EH (cell line): ENCODE data around the gene PDE8B.
A peak's percentile ranks its signal among the peaks of the same experiment; 100 is the strongest.
"Not testable (repeated sequence)": the region's sequence is repeated elsewhere in the genome, so short reads cannot be mapped to it uniquely, and the experiment has no call there.

Experiments
- DNase-seq: peaks from one replicate; pipeline ENCODE4 v3.0.0-alpha.2; 2015; ENCODE audit warnings: low read depth

PDE8B gene

GRCh38 chr5:77449277-77449676 is 238.8 kb downstream of the PDE8B start:
- no peak for DNase-seq

GRCh38 chr5:77449981-77450380 is 239.5 kb downstream of the PDE8B start:
- DNase-seq, result peak; percentile 61

- DNase-seq, result peak; percentile 22
These were observed 241.9 kb downstream of the PDE8B start for GRCh38 chr5:77452351-77452750.

- no peak for DNase-seq
These were observed 243.6 kb downstream of the PDE8B start for GRCh38 chr5:77454123-77454522.

DNA sequence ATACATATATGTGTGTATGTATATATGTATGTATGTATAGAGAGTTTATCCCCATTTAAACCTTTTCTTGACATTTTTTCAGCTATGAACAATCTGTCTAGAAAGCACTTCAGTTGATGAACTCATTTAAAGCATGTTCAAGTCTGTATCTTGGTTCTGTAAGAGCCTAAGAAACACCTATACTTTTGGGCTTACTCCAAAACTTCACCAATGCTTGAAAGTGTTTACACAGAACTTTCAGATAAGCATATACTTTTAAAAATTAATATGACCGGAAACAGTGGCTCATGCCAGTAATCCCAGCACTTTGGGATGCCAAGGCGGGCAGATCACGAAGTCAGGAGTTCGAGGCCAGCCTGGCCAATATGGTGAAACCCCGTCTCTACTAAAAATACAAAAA is 250.8 kb downstream of the PDE8B start:
- no peak for DNase-seq

GRCh38 chr5:77463905-77464304 is 253.4 kb downstream of the PDE8B start:
- peak; percentile 6 for DNase-seq

DNA sequence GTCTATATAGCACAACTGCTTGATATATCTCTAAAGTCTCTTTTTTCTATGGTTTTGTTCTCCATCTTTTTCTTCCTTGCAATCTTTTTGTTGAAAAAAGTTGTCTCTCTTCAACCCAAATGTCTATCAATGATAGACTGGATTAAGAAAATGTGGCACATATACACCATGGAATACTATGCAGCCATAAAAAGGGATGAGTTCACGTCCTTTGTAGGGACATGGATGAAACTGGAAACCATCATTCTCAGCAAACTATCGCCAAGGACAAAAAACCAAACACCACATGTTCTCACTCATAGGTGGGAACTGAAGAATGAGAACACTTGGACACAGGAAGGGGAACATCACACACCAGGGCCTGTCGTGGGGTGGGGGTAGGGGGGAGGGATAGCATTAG is 258.4 kb downstream of the PDE8B start:
- not testable (repeated sequence) for DNase-seq

DNA sequence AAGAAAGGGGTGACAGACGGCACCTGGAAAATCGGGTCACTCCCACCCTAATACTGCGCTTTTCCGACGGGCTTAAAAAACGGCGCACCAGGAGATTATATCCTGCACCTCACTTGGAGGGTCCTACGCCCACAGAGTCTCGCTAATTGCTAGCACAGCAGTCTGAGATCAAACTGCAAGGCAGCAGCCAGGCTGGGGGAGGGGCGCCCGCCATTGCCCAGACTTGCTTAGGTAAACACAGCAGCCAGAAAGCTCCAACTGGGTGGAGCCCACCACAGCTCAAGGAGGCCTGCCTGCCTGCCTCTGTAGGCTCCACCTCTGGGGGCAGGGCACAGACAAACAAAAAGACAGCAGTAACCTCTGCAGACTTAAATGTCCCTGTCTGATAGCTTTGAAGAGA is 264.6 kb downstream of the PDE8B start:
- not testable (repeated sequence) for DNase-seq
